Measurements from ENCODE around the gene MYL1.

The MYL1 gene

GRCh38 chr2:210267698-210268097, 47.3 kb downstream of the MYL1 start:
- no peak for DNase-seq (ENCODE audit: low spot score)

DNA sequence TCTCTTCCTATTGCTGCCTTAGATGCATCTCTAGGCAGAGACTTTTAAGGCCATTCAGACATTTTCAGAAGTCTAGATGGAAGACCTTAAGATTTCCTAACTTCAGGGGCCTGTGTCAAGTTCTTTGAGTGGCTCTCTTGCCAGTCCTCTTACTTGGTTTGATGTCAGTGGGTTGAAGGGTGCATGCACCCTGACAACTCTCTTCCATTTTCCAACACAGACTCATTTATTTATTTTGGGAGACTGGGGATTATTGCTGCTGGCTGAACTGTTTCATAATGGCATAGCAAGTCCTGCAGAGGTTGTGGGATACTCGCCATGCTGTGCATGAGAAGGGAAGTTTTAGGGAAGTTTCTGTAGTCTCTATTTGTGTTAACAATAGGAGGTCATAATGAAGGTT, 50.7 kb downstream of the MYL1 start:
- DNase-seq (ENCODE audit: low spot score): no peak

- no peak for DNase-seq (ENCODE audit: low spot score)
Measured at GRCh38 chr2:210263841-210264240, 51.1 kb downstream of the MYL1 start.

DNA sequence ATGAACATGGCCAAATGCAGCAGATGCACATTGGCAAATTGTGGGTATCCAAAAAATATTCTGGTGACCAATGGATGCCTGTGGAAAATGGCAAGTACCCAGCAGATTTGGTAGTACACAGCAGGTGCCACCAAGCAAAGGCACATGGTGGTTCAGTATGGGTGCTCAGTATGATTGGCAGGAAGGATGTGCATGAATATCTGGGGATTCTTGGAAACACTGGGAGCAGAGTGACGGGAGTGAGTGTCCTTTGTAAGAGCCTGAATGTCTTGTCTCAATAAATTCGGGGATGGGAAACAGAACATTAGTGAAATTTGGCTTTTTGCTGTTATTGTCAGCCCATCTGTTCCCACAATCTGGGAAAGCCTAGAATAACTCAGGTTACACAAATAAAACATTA, 52.9 kb downstream of the MYL1 start:
- no peak for DNase-seq (ENCODE audit: low spot score)

- no peak for DNase-seq (ENCODE audit: low spot score)
Measured at GRCh38 chr2:210259687-210260086, 55.3 kb downstream of the MYL1 start.

DNA sequence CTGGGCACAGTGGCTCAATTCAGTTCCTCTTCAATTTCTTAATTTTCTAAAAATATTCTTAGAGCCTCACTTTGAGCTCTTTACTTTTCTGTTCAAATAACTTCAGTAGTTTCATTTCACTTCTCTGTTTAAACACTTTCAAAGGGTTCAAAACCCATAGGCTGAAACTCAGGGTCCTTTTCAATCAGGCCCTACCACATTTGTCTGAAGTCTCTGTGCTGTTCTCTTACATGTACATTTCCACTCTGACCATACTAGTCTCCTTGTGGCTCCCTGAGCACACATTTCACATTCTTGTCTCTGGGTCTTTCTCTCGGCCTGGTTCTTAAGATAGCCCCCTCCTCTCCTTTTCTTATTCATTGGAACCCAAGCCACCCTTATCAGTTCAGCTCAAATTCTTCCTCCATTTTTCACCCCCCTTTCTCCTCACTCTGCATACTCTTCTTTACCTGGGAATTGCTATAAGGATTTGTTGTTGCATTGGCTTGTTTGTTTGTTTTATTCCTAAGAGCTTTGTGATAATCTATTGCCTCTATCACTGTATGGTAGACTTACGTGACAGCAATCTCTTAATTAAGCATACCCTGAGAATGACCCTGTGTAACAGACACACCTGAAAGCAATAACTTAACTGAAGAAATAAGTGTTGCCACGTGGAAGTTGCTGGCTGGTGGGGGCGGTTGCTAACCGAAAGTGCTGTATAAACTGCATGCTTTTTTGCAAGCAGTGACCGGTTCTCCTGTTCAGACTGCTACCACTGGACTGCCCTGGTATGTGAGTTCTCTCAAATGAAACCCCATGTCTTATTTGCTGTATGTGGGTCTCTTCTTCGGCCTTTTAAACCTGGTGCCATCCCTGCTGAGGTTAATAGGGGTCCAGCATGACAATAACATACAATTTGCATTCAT, 62.0 kb downstream of the MYL1 start:
- no peak for DNase-seq (ENCODE audit: low spot score)

DNA sequence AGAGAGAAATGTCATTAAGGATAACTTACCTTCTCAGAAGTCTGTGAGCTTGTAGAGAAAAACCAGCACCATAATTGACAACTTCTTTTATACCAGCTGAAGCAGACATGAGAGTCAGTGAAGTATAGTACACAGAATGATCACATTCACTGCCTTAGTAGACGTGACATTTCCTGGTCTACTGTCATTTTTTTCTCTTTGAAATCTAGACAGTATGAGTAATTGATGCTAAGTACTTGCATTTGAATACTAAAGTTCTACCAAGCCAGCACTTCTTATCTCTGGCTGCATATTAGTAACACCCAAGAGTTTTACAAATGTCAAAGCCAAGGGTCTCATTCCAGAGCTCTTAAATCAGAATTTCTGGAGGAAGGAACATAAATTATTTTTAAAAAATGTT, 64.4 kb downstream of the MYL1 start:
- DNase-seq (ENCODE audit: low spot score): no peak

All from pons (tissue), 1 donor.